GM12801 (cell line): ENCODE results near the gene C5orf24.

Experiments
- TF ChIP-seq, protein P1 (sequence below): IDR thresholded peaks from one replicate; pipeline ENCODE4 v1.5.1; 2011; ENCODE audit warnings: control low read depth; ENCODE audit not compliant: insufficient read length; ENCODE audit errors: extremely low read depth

Gene C5orf24

DNA sequence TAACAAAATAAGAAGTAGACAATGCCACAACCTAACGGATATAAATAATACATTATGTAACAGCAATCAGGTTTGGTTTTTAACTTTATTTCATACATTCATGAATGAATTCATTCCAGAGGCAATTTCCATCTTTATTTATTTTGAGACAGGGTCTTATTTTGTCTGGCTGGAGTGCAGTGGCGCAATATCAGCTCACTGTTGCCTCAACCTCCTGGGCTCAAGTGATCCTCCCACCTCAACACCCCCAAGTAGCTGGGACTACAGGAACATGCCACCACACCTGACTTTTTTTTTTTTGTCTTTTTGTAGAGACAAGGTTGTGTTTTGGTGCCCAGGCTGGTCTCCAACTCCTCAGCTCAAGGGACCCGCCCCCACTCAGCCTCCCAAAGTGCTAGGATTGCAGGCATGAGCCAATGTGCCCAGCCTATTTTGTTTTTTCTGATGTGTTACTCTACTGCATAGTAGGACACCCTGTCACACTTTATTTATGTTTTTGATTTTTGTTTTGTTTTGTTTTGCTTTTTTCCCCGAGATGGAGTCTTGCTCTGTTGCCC lies 26.3 kb upstream of the C5orf24 start:
- TF ChIP-seq, protein P1, sequence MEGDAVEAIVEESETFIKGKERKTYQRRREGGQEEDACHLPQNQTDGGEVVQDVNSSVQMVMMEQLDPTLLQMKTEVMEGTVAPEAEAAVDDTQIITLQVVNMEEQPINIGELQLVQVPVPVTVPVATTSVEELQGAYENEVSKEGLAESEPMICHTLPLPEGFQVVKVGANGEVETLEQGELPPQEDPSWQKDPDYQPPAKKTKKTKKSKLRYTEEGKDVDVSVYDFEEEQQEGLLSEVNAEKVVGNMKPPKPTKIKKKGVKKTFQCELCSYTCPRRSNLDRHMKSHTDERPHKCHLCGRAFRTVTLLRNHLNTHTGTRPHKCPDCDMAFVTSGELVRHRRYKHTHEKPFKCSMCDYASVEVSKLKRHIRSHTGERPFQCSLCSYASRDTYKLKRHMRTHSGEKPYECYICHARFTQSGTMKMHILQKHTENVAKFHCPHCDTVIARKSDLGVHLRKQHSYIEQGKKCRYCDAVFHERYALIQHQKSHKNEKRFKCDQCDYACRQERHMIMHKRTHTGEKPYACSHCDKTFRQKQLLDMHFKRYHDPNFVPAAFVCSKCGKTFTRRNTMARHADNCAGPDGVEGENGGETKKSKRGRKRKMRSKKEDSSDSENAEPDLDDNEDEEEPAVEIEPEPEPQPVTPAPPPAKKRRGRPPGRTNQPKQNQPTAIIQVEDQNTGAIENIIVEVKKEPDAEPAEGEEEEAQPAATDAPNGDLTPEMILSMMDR: no peak

DNA sequence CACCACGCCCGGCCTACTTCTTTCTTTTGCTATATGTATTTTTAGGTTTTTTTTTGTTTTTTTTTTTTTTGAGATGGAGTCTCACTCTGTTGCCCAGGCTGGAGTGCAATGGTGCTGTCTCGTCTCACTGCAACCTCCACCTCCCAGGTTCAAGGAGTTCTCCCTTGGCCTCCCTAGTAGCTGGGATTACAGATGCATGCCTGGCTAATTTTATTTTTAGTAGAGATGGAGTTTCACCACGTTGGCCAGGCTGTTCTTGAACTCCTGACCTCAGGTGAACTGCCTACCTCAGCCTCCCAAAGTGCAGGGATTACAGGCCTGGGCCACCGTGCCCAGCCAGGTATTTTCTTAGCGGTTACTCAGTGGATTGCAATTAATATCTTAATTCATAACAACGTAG lies 23.9 kb upstream of the C5orf24 start:
- TF ChIP-seq, protein P1: no peak

DNA sequence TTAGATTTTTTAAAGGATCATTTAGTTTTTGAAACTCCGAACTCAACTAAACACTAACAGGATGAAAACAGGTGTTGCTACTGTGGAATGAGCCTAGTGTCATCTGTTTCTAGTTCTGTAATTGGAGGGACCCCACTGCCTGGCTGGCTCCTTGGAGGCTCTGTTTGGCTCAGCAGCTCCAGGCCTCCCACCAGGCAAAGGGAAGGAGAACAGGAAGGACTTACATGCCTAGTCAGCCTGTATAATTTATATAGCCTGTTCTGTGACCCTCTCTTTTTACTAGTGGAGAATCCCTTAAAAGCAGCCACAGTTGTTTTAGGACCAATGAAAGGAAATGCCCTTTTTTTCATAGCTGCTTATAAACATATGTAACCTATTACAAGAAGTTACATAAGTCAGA lies 21.1 kb upstream of the C5orf24 start:
- TF ChIP-seq, protein P1: no peak

DNA sequence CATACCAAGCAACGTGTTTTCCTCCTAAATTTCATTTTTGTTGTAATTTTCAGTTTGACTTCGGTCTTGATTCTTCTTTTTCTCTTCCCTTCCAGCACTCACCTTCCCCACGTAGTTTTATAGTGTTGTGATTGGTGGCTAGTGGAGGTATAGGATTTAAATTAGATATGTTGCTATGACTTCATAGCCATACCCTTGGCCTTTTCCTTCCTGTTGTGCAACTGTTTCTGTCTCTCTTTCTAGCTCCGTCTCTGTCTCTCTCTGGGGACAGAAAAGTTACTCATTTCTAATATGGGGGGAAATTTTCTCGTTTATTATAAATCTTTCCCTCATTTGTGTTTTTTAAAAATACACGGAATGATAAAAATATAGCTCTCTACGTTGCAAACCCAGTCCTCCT lies 20.6 kb upstream of the C5orf24 start:
- TF ChIP-seq, protein P1: no peak

DNA sequence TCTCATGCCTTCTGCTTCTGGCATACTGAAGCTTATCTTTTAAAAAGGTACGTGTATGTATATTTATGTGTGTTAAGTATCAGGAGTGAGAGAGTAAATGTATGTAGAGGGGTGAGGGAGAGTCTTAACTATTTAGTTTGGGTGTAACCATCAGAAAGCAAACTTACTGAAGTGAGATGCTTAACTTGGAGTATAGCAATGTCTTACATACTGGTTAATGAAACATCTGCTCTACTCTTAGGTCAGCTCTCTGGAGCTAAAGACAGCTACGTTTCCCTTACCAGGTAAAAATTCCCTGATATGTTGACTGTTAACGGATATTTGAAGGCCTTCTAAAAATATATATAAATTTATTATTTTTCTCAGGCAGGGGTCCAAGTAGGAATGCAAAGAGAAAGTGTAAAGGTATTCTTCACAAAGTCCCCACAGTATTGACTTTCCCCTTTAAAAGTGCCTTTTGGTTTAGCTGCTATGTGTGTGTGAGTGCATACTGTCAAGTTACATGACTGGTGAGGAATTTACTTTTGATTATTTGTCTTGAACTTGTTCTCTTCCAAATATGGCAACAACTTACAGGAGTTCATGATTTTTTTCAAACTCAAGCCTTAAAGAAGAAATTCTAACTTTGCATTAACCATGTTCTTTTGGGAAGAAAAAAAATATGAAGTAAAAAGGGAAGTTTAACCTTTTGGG lies 12.3 kb upstream of the C5orf24 start:
- TF ChIP-seq, protein P1: no peak

DNA sequence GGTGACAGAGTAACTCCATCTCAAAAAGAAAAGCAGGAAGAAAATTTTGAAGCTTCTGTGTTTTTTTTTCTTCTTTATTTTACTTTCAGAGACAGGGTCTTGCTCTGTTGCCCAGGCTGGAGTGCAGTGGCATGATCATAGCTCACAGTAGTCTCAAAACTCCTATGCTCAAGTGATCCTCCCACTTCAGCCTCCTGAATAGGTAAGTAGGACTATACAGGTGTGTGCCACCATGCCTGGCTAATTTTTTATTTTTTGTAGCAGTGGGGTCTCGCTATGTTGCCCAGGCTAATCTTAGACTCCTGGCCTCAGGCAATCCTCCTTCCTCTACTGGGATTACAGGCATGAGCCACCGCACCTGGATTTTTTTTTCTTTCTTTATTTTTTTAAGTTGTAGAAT lies 10.1 kb upstream of the C5orf24 start:
- TF ChIP-seq, protein P1: no peak

DNA sequence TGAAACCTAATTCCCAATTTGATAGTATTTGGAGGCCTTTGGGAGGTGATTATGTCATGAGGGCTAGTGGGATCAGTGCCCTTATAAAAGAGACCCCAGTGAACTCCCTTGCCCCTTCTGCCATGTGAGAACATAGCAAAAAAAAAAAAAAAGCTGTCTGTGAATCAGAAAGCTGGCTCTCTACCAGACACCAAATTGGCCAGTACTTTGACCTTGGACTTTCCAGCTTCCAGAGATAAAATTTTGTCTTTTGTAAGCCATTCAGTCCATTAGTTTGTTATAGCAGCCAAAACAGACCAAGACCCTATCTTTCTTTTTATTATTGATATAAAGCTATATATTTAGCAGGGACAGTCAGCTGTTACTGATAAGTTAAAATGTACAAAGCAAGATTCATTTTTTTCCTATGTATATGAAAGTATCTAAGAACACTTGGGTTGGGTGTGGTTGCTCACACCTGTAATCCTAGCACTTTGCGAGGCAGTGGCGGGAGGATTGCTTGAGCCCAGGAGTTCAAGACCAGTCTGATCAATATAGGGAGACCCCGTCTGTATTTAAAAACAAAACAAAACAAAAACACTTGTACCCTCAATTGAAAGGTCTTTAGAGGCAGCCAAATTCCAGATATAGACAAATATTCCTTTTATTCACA lies 8.1 kb upstream of the C5orf24 start:
- TF ChIP-seq, protein P1: no peak
